ENCODE data around the gene TRABD2B. TPM values are rescaled to one million over a fixed set of nuclear protein-coding genes. Genes with fewer than 3 reads are reported as not detected.
A peak's percentile ranks its signal among the peaks of the same experiment; 100 is the strongest.

The TRABD2B gene
- total and polyA plus RNA-seq, 4 donors = 0.28 to 2.6 (median 1.3) TPM

DNA sequence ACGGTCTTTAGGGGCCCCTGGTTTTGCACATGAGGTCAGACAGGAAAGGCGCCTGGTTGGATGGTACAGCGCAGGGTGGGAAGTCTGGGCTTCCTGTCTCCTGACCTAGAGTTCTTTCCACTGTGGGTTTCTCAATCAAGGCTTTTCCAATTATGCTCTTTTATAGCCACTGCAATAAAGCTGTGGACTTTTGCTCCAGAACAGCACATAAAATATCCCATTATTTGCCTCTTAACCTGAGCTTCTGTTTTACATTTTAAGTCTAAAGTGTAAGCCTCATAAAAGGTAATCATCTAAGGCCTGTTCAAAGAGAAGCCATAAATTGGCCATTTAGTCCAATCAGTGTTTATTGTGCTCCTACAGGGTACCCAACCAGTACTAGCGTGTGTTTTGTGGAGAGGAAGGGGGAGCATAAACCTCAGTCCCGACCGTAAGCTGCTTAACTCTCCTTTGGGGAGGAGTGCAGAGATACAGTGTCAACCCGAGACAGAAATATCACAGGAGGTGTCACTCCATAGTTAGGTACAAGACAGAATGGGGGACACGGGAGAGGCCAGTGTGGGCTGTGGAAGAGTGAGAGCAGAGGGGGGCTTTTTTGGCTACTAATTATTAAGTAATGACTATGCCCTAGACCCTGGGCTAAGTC, 270.0 kb downstream of the TRABD2B start:
- DNase-seq (ENCODE audit: low spot score) = no peak
- Histone ChIP-seq H3K9me3 (ENCODE audit: control insufficient read depth in 4 of 4, low read length in 3 of 4) (no peaks in the 10 kb centered on the region), H3K27ac (ENCODE audit: low read depth in 1 of 2, low read length in 2 of 2) (no peak overlapping the region), H3K36me3 (ENCODE audit: control insufficient read depth in 4 of 4, insufficient read depth in 3 of 4, low read depth in 1 of 4, low read length in 3 of 4) (no peaks in the 10 kb centered on the region), H3K9ac (ENCODE audit: low read depth in 1 of 2, low read length in 2 of 2) (no peak overlapping the region), H3K27me3 (ENCODE audit: control insufficient read depth in 4 of 4, insufficient read depth in 4 of 4, low read length in 3 of 4) (no peaks in the 10 kb centered on the region), H3K4me3 (ENCODE audit: low read depth in 1 of 3, low read length in 3 of 3) (no peak overlapping the region), H3K4me1 (ENCODE audit: control insufficient read depth in 4 of 4, insufficient read depth in 4 of 4, low read length in 3 of 4) (peaks cover 5 to 27% (median 20%) of the 10 kb centered on the region in 4 donors)
- 82% methylated on average over 8 of the region's 8 CpGs for WGBS
- TF ChIP-seq, protein P1, sequence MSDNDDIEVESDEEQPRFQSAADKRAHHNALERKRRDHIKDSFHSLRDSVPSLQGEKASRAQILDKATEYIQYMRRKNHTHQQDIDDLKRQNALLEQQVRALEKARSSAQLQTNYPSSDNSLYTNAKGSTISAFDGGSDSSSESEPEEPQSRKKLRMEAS (IDR thresholded peaks at IDR 0.05) = no peak
- TF ChIP-seq, protein P2, sequence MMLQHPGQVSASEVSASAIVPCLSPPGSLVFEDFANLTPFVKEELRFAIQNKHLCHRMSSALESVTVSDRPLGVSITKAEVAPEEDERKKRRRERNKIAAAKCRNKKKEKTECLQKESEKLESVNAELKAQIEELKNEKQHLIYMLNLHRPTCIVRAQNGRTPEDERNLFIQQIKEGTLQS (IDR thresholded peaks at IDR 0.05) = no peak
- TF ChIP-seq FOXA1 (IDR thresholded peaks at IDR 0.05) = no peak
- no peak for TF ChIP-seq FOXA2 (IDR thresholded peaks at IDR 0.05)
- TF ChIP-seq HNF4A (conservative IDR thresholded peaks at IDR 0.05) = no peak
- TF ChIP-seq RAD21 (IDR thresholded peaks at IDR 0.05) = no peak
- no peak for TF ChIP-seq YY1 (IDR thresholded peaks at IDR 0.05)
- TF ChIP-seq, protein P3, sequence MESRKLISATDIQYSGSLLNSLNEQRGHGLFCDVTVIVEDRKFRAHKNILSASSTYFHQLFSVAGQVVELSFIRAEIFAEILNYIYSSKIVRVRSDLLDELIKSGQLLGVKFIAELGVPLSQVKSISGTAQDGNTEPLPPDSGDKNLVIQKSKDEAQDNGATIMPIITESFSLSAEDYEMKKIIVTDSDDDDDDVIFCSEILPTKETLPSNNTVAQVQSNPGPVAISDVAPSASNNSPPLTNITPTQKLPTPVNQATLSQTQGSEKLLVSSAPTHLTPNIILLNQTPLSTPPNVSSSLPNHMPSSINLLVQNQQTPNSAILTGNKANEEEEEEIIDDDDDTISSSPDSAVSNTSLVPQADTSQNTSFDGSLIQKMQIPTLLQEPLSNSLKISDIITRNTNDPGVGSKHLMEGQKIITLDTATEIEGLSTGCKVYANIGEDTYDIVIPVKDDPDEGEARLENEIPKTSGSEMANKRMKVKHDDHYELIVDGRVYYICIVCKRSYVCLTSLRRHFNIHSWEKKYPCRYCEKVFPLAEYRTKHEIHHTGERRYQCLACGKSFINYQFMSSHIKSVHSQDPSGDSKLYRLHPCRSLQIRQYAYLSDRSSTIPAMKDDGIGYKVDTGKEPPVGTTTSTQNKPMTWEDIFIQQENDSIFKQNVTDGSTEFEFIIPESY (IDR thresholded peaks at IDR 0.05) = no peak

DNA sequence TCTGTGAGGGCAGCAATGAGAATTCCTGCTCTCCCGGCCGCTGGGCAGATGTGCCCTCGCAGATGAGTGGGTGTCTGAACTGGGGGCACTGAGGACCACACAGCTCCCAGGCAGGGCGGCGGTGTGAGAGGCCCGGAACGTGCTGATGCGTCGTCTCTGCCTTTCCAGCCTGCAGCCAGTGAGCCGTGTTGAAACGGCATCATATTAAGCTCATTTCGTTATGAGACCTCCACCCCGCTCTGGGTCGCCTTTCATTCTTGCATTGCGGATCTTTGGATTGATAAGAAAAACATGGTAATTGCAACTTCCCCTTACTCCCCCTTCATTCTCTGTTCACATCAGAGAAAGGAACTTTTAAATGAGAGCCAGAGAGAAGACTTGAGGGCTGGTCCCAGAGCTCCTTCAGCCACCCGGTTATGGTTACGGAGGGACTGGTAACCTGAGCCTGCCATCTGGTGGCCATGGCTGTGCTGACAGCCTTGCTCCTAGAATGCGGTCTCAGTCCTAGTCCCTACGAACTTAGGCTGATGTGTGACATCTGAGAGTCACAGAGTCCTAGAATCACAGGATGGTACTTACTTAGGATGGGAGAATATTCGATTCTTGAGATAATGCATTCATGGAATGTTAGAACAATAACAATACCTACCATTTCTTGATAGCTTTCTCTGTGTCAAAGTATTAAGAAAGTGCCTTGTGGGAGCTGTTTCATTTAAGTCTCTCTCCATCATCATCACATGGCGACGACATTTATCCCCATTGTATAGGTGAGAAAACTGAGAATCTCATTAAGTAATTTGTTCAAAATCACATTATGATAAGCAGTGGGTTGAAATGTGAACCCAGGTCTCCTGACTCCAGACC, 271.0 kb downstream of the TRABD2B start:
- 13% methylated on average over 22 of the region's 22 CpGs for WGBS
- TF ChIP-seq, protein P4, sequence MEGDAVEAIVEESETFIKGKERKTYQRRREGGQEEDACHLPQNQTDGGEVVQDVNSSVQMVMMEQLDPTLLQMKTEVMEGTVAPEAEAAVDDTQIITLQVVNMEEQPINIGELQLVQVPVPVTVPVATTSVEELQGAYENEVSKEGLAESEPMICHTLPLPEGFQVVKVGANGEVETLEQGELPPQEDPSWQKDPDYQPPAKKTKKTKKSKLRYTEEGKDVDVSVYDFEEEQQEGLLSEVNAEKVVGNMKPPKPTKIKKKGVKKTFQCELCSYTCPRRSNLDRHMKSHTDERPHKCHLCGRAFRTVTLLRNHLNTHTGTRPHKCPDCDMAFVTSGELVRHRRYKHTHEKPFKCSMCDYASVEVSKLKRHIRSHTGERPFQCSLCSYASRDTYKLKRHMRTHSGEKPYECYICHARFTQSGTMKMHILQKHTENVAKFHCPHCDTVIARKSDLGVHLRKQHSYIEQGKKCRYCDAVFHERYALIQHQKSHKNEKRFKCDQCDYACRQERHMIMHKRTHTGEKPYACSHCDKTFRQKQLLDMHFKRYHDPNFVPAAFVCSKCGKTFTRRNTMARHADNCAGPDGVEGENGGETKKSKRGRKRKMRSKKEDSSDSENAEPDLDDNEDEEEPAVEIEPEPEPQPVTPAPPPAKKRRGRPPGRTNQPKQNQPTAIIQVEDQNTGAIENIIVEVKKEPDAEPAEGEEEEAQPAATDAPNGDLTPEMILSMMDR (IDR thresholded peaks at IDR 0.05; ENCODE audit: low read depth, low read length, missing input control) = peak; percentile 92
- no peak for TF ChIP-seq FOXA1 (IDR thresholded peaks at IDR 0.05)
- TF ChIP-seq RAD21 (IDR thresholded peaks at IDR 0.05) = peak; percentile 94 to 95
- TF ChIP-seq NR2F2 (IDR thresholded peaks at IDR 0.05) = no peak
- TF ChIP-seq HNF4G (IDR thresholded peaks at IDR 0.05) = no peak
- Histone ChIP-seq H3K9ac (ENCODE audit: low read depth in 1 of 2, low read length in 2 of 2) (no peak overlapping the region), H3K4me1 (ENCODE audit: control insufficient read depth in 4 of 4, insufficient read depth in 4 of 4, low read length in 3 of 4) (peaks cover 5 to 27% (median 20%) of the 10 kb centered on the region in 4 donors), H3K36me3 (ENCODE audit: control insufficient read depth in 4 of 4, insufficient read depth in 3 of 4, low read depth in 1 of 4, low read length in 3 of 4) (no peaks in the 10 kb centered on the region), H3K27ac (ENCODE audit: low read depth in 1 of 2, low read length in 2 of 2) (no peak overlapping the region), H3K27me3 (ENCODE audit: control insufficient read depth in 4 of 4, insufficient read depth in 4 of 4, low read length in 3 of 4) (no peaks in the 10 kb centered on the region), H3K9me3 (ENCODE audit: control insufficient read depth in 4 of 4, low read length in 3 of 4) (no peaks in the 10 kb centered on the region), H3K4me3 (ENCODE audit: low read depth in 1 of 3, low read length in 3 of 3) (no peak overlapping the region)
- peak; percentile 62 for DNase-seq (ENCODE audit: low spot score)

DNA sequence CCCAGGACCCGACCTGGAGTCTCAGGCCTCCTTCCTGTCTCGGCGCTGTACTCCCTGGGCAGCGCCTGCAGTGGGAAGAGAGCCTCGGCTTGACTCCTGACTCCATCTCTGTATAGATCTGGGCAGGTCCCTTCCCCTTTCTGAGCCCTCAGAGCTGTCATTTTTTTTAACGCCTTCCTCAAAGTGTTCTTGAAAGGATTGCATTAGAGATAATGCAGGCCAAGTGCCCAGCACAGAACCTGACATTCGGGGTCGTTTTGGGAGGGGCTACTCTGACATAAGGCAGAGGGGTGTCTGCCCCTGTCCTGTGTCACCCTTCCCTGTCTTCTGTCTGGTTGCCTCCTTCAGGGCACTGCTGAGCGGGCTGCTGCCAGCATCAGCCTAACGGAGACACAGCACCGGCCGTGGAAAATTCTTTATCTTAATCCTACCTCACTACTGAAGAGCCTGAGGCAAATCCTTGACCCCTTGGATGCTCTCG, 271.6 kb downstream of the TRABD2B start:
- DNase-seq (ENCODE audit: low spot score) = no peak
- Histone ChIP-seq H3K27ac (ENCODE audit: low read depth in 1 of 2, low read length in 2 of 2) (no peak overlapping the region), H3K9me3 (ENCODE audit: control insufficient read depth in 4 of 4, low read length in 3 of 4) (no peaks in the 10 kb centered on the region), H3K36me3 (ENCODE audit: control insufficient read depth in 4 of 4, insufficient read depth in 3 of 4, low read depth in 1 of 4, low read length in 3 of 4) (no peaks in the 10 kb centered on the region), H3K27me3 (ENCODE audit: control insufficient read depth in 4 of 4, insufficient read depth in 4 of 4, low read length in 3 of 4) (no peaks in the 10 kb centered on the region), H3K4me1 (ENCODE audit: control insufficient read depth in 4 of 4, insufficient read depth in 4 of 4, low read length in 3 of 4) (peaks cover 5 to 27% (median 20%) of the 10 kb centered on the region in 4 donors), H3K9ac (ENCODE audit: low read depth in 1 of 2, low read length in 2 of 2) (no peak overlapping the region), H3K4me3 (ENCODE audit: low read depth in 1 of 3, low read length in 3 of 3) (no peak overlapping the region)
- WGBS = 19% methylated on average over 13 of the region's 13 CpGs
- TF ChIP-seq GABPA (IDR thresholded peaks at IDR 0.05 in 1 of 2, conservative IDR thresholded peaks at IDR 0.05 in 1 of 2) (no peak), FOXA1 (IDR thresholded peaks at IDR 0.05) (no peak), HNF4G (IDR thresholded peaks at IDR 0.05) (no peak), TAF1 (conservative IDR thresholded peaks at IDR 0.05) (no peak), JUND (IDR thresholded peaks at IDR 0.05) (no peak), NR2F2 (IDR thresholded peaks at IDR 0.05) (no peak), RXRA (IDR thresholded peaks at IDR 0.05) (no peak), EGR1 (IDR thresholded peaks at IDR 0.05; ENCODE audit: low read depth in 2 of 2) (no peak), FOXA2 (IDR thresholded peaks at IDR 0.05) (no peak)
- TF ChIP-seq, protein P2 (IDR thresholded peaks at IDR 0.05) = no peak
- TF ChIP-seq, protein P3 (IDR thresholded peaks at IDR 0.05) = no peak
- TF ChIP-seq, protein P1 (IDR thresholded peaks at IDR 0.05) = no peak
